GM21717 (cell line): Measurements from ENCODE around the gene RUFY3.
A peak's percentile ranks its signal among the peaks of the same experiment; 100 is the strongest.
"Not testable (repeated sequence)": the region's sequence is repeated elsewhere in the genome, so short reads cannot be mapped to it uniquely, and the experiment has no call there.

Experiments
- ATAC-seq: cut with Tn5 transposase; IDR thresholded peaks from one replicate; pipeline ENCODE4 v1.9.1; 2021; ENCODE audit warnings: mild to moderate bottlenecking, moderate library complexity; ENCODE audit not compliant: unreplicated experiment

RUFY3 gene

GRCh38 chr4:70705183-70706043 is 16.4 kb upstream of the RUFY3 start:
- peak; percentile 60 for ATAC-seq

GRCh38 chr4:70706044-70706461 is 15.7 kb upstream of the RUFY3 start:
- no peak for ATAC-seq

GRCh38 chr4:70706516-70706915 is 15.2 kb upstream of the RUFY3 start:
- no peak for ATAC-seq

- no peak for ATAC-seq
Observed at GRCh38 chr4:70709611-70710205, 12.1 kb upstream of the RUFY3 start.

- no peak for ATAC-seq
Observed at GRCh38 chr4:70711599-70711998, 10.2 kb upstream of the RUFY3 start.

- no peak for ATAC-seq
Observed at GRCh38 chr4:70712150-70712549, 9.6 kb upstream of the RUFY3 start.

GRCh38 chr4:70712604-70713452 is 8.9 kb upstream of the RUFY3 start:
- no peak for ATAC-seq

- peak; percentile 52 for ATAC-seq
Observed at GRCh38 chr4:70713453-70714078, 8.2 kb upstream of the RUFY3 start.

- ATAC-seq, result peak; percentile 50
Observed at GRCh38 chr4:70714079-70714887, 7.5 kb upstream of the RUFY3 start.

GRCh38 chr4:70715097-70715496 is 6.7 kb upstream of the RUFY3 start:
- ATAC-seq, result no peak

GRCh38 chr4:70718811-70719604 is 2.8 kb upstream of the RUFY3 start:
- ATAC-seq, result no peak

- ATAC-seq, result no peak
Observed at GRCh38 chr4:70722199-70722791, 531 bp downstream of the RUFY3 start.

GRCh38 chr4:70724463-70724862 is 2.7 kb downstream of the RUFY3 start:
- no peak for ATAC-seq

GRCh38 chr4:70725633-70726032 is 3.9 kb downstream of the RUFY3 start:
- no peak for ATAC-seq

GRCh38 chr4:70726515-70726914 is 4.8 kb downstream of the RUFY3 start:
- ATAC-seq, result not testable (repeated sequence)

- ATAC-seq, result no peak
Observed at GRCh38 chr4:70728091-70728490, 6.3 kb downstream of the RUFY3 start.

GRCh38 chr4:70732878-70733277 is 11.1 kb downstream of the RUFY3 start:
- ATAC-seq, result not testable (repeated sequence)

- ATAC-seq, result peak; percentile 93
Observed at GRCh38 chr4:70734168-70734954, 12.6 kb downstream of the RUFY3 start.
